Adrenal gland (tissue), 12 donors: ENCODE results near the gene JAGN1. TPM values are rescaled to one million over a fixed set of nuclear protein-coding genes. Genes with fewer than 3 reads are reported as not detected.
"Not testable (repeated sequence)": the region's sequence is repeated elsewhere in the genome, so short reads cannot be mapped to it uniquely, and the experiment has no call there.

Experiments used
- DNase-seq, 7 donors: peaks; one replicate each; pipeline ENCODE4 v3.0.0-alpha.2; 2019 to 2020
- H3K27ac ChIP-seq, 5 donors: fragments of 200-600 bp; sonication (generic) in 4 of 5; 1 replicate in 3 of 5; 2 replicates in 2 of 5; pipeline versions ENCODE4 v1.5.1 to v1.8.0; 2016 to 2020; ENCODE audit warnings: mild to moderate bottlenecking in 1 of 5
- H3K27me3 ChIP-seq: fragments of 200-600 bp; 2 replicates; pipeline ENCODE4 v1.8.0; 2021
- H3K36me3 ChIP-seq, 2 donors: fragments of 200-600 bp; replicated peaks in 1 of 2; 1 replicate in 1 of 2; 2 replicates in 1 of 2; pipeline versions ENCODE4 v1.5.1 to v1.8.0; 2018 to 2022
- H3K4me1 ChIP-seq, 2 donors: fragments of 200-600 bp; replicated peaks in 1 of 2; 1 replicate in 1 of 2; 2 replicates in 1 of 2; pipeline versions ENCODE4 v1.5.1 to v1.8.0; 2018 to 2021
- H3K4me3 ChIP-seq, 4 donors: fragments of 200-600 bp; sonication (generic) in 3 of 4; one replicate each; pipeline ENCODE4 v1.5.1; 2016 to 2018
- H3K9me3 ChIP-seq, 3 donors: fragments of 200-600 bp; sonication (generic) in 1 of 3; replicated peaks in 1 of 3; 1 replicate in 2 of 3; 2 replicates in 1 of 3; pipeline versions ENCODE4 v1.5.1 to v1.8.0; 2016 to 2021
- POLR2A ChIP-seq, 2 donors: fragments of 450-650 bp; IDR thresholded peaks; one replicate each; pipeline ENCODE4 v1.6.1; 2017; ENCODE audit warnings: antibody characterized with exemption in 2 of 2, mild to moderate bottlenecking in 2 of 2, moderate library complexity in 1 of 2
- WGBS, 4 donors: extraction: QIAGEN DNeasy Blood & Tissue Kit in 2 of 4; methylation state at CpG; one replicate each; pipeline versions ENCODE4 v1.1.5 to v1.1.7; 2013 to 2017; 5-methylcytosine and 5-hydroxymethylcytosine counted together
- intact Hi-C, 2 donors: fragments of 100-400 bp; cut with DNase I; formaldehyde crosslinking; loops; one replicate each; pipeline versions ENCODE4 v1.14.1 to v1.15.0; 2022 to 2023
- polyA plus RNA-seq, 3 donors: library from polyadenylated mRNA; stranded (reverse); fragments of 200-250 nt in 2 of 3; fragments of 350-450 nt in 1 of 3; fragmentation: Illumina TruSeq in 1 of 3; extraction: RNeasy Lipid Tissue Mini Kit (QIAGEN cat#74804) in 1 of 3; gene quantifications; one replicate each; pipeline ENCODE4 v1.2.3, GENCODE V29; 2013 to 2014
- total RNA-seq, 9 donors: library from RNA; depleted of rRNA in 4 of 9; stranded (reverse); fragments of >200 nt in 4 of 9; fragments of 120-200 nt in 1 of 9; fragmentation: NEBNext Ultra II Directional in 1 of 9; extraction: Animal tissue kit (Norgen Biotek cat#: 25700) in 1 of 9; gene quantifications; one replicate each; pipeline versions ENCODE4 v1.1.0 to v1.2.4, GENCODE V29; 2013 to 2023
- TF ChIP-seq, protein P1 (sequence below), 6 experiments: fragments of 450-650 bp in 4 of 6; fragments of 200-600 bp in 2 of 6; sonication (generic) in 1 of 6; IDR thresholded peaks; 1 replicate in 5 of 6; 2 replicates in 1 of 6; pipeline versions ENCODE4 v1.5.1 to v1.8.0; 2016 to 2021; ENCODE audit warnings: antibody characterized with exemption in 6 of 6, mild to moderate bottlenecking in 2 of 6, moderate library complexity in 1 of 6
- donor health status: healthy with polysubstance abuse.
- donor health status: Bipolar disorder and iron deficiency.
- donor health status: DM: yes; HTN: yes; CAD: no.
- donor health status: DM: no; HTN: no; CAD: no.
- donor health status: DM: no; HTN: no; CAD: no.
- donor health status: DM: yes; HTN: yes; CAD: no.

JAGN1 gene
- total and polyA plus RNA-seq, 12 donors = 31.4 to 116 (median 60.7) TPM

GRCh38 chr3:9846231-9846630 is 44.2 kb upstream of the JAGN1 start:
- peaks cover 0 to 9% of the 10 kb centered on the region in 2 donors for H3K36me3 ChIP-seq
- 63 to 79% (median 73%) methylated on average over 4 to 6 of the region's 6 CpGs for WGBS, 4 donors
- H3K27me3 ChIP-seq = no peaks in the 10 kb centered on the region
- H3K4me1 ChIP-seq = peaks cover 7 to 8% of the 10 kb centered on the region in 2 donors
- TF ChIP-seq POLR2A (IDR thresholded peaks at IDR 0.05) = no peak
- TF ChIP-seq, protein P1, sequence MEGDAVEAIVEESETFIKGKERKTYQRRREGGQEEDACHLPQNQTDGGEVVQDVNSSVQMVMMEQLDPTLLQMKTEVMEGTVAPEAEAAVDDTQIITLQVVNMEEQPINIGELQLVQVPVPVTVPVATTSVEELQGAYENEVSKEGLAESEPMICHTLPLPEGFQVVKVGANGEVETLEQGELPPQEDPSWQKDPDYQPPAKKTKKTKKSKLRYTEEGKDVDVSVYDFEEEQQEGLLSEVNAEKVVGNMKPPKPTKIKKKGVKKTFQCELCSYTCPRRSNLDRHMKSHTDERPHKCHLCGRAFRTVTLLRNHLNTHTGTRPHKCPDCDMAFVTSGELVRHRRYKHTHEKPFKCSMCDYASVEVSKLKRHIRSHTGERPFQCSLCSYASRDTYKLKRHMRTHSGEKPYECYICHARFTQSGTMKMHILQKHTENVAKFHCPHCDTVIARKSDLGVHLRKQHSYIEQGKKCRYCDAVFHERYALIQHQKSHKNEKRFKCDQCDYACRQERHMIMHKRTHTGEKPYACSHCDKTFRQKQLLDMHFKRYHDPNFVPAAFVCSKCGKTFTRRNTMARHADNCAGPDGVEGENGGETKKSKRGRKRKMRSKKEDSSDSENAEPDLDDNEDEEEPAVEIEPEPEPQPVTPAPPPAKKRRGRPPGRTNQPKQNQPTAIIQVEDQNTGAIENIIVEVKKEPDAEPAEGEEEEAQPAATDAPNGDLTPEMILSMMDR (IDR thresholded peaks at IDR 0.05) = no peak
- H3K27ac ChIP-seq = no peak overlapping the region
- H3K9me3 ChIP-seq = no peaks in the 10 kb centered on the region
- intact Hi-C loops = loop anchor here in 1 of 2 donors (10.0 kb wide), 1 partner anchor 299 kb away; the partner anchor contains the start of gene VHL
- H3K4me3 ChIP-seq = no peak overlapping the region
- no peak for DNase-seq

GRCh38 chr3:9846931-9847488 is 43.4 kb upstream of the JAGN1 start:
- Histone ChIP-seq H3K9me3 (no peaks in the 10 kb centered on the region), H3K27me3 (no peaks in the 10 kb centered on the region), H3K4me1 (peaks cover 7 to 8% of the 10 kb centered on the region in 2 donors), H3K27ac (no peak overlapping the region), H3K4me3 (no peak overlapping the region), H3K36me3 (peaks cover 0 to under 1% of the 10 kb centered on the region in 2 donors)
- 80 to 94% (median 94%) methylated on average over 4 to 6 of the region's 6 CpGs; no CpG with 5 or more reads in 1 of the 4 donors for WGBS, 4 donors
- TF ChIP-seq, protein P1 (IDR thresholded peaks at IDR 0.05) = no peak
- TF ChIP-seq POLR2A (IDR thresholded peaks at IDR 0.05) = no peak
- intact Hi-C loops = loop anchor here in 1 of 2 donors (10.0 kb wide), 1 partner anchor 298 kb away; the partner anchor contains the start of gene VHL
- no peak for DNase-seq

GRCh38 chr3:9847870-9848269 is 42.5 kb upstream of the JAGN1 start:
- H3K9me3 ChIP-seq, H3K4me3 ChIP-seq, H3K4me1 ChIP-seq, H3K27ac ChIP-seq, H3K36me3 ChIP-seq, H3K27me3 ChIP-seq, DNase-seq: not testable (repeated sequence)
- intact Hi-C loops = loop anchor here in 1 of 2 donors (10.0 kb wide), 1 partner anchor 297 kb away; the partner anchor contains the start of gene VHL
- WGBS, 4 donors = 56 to 68% (median 62%) methylated on average over 7 to 9 of the region's 9 CpGs

DNA sequence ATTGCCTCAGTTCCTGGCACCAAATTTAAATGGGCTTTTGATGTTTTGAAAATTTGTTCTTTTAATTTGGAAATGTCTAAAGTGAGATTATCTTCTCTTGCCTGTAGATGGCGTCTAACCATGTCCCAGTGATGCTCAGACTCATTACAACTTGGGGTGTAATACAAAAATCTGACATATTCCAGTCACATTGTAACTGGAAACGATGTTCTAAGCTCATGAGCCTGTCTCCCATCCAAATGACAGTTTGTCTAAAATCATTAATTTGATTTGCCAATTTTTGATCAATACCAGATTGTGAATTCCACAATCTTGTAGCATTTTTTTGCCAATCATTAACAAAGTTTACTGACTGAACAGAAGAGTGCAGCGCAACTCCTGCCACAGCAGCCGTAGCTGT is 41.5 kb upstream of the JAGN1 start:
- not testable (repeated sequence) for H3K27me3 ChIP-seq, H3K27ac ChIP-seq, H3K36me3 ChIP-seq, H3K9me3 ChIP-seq, H3K4me1 ChIP-seq, H3K4me3 ChIP-seq
- 32 to 45% (median 36%) methylated on average over 4 of the region's 4 CpGs for WGBS, 4 donors
- intact Hi-C loops = loop anchor here in 1 of 2 donors (10.0 kb wide), 1 partner anchor 296 kb away; the partner anchor contains the start of gene VHL
- TF ChIP-seq, protein P1 (IDR thresholded peaks at IDR 0.05) = peak; percentile 39 to 72 (median 62)
- DNase-seq = peak in 1 of 7 donors; percentile 23

DNA sequence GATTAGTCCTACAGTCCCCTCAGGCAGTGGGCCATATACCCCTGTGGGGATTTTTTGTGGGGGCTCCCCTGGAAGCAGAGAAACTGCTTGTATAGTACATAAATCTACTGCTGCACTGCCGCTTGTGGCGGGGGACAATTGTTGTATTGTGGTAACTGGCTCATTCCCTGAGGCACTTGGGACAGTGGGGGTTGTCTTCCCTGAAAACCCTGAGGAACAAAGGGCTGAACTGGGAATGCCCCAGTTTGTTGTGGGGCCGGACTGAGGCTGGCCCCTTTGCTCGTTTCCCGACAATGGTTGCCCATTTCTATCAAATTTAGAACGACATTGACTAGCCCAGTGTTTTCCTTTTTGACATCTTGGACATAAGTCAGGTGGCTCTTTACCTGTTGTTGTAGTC is 39.0 kb upstream of the JAGN1 start:
- H3K4me3 ChIP-seq, DNase-seq, H3K4me1 ChIP-seq, H3K27ac ChIP-seq, H3K27me3 ChIP-seq, intact Hi-C loops, H3K9me3 ChIP-seq, H3K36me3 ChIP-seq: not testable (repeated sequence)
- 84 to 90% (median 86%) methylated on average over 6 of the region's 6 CpGs for WGBS, 4 donors

- H3K27me3 ChIP-seq, H3K27ac ChIP-seq, H3K4me3 ChIP-seq, intact Hi-C loops, H3K4me1 ChIP-seq, H3K9me3 ChIP-seq, H3K36me3 ChIP-seq: not testable (repeated sequence)
- WGBS, 4 donors = 57 to 64% (median 61%) methylated on average over 6 of the region's 6 CpGs
- DNase-seq = peak in 2 of 7 donors; percentile 32 to 44
Measured at GRCh38 chr3:9851926-9852325, 38.5 kb upstream of the JAGN1 start.
